Panc1 (cell line): ENCODE measurements around the gene CHST13. TPM values are rescaled to one million over a fixed set of nuclear protein-coding genes. Genes with fewer than 3 reads are reported as not detected.

Experiments
- ATAC-seq: fragments of 200-7000 bp; cut with Tn5 transposase; 2 replicates; pipeline ENCODE4 v1.9.1; 2020; ENCODE audit warnings: mild to moderate bottlenecking, moderate library complexity
- BruUV-seq: library from RNA; stranded (reverse); fragments of 400-500 nt; replicated peaks from 2 replicates; lab custom pipeline; 2021; lab: Mats Ljungman, UMichigan
- CTCF ChIA-PET: fragments of 300-600 bp; sonication (Branson Sonifier 250); formaldehyde crosslinking; loops from one replicate; lab custom pipeline; 2022; ENCODE audit warnings: antibody characterized with exemption; lab: Charles Lee
- POLR2A ChIA-PET: fragments of 300-600 bp; sonication (Branson Sonifier 250); formaldehyde crosslinking; loops from one replicate; lab custom pipeline; 2022; ENCODE audit warnings: antibody characterized with exemption; lab: Charles Lee
- DNase-seq: peaks from one replicate; pipeline ENCODE4 v3.0.0-alpha.2; 2010; ENCODE audit warnings: low read depth, low spot score
- H3K27ac ChIP-seq: 2 replicates; pipeline ENCODE4 v1.5.1; 2011; ENCODE audit warnings: mild to moderate bottlenecking, low read length, inconsistent platforms
- H3K27me3 ChIP-seq: fragments of 200-500 bp; sonication (Bioruptor generic); 2 replicates; pipeline ENCODE4 v1.6.0; 2014; ENCODE audit warnings: low read length, inconsistent platforms; ENCODE audit not compliant: control insufficient read depth, insufficient read depth
- H3K36me3 ChIP-seq: fragments of 200-500 bp; sonication (Bioruptor generic); 2 replicates; pipeline ENCODE4 v1.5.1; 2014; ENCODE audit warnings: inconsistent platforms, mild to moderate bottlenecking, low read length, moderate library complexity; ENCODE audit not compliant: control insufficient read depth, insufficient read depth
- H3K4me1 ChIP-seq: 2 replicates; pipeline ENCODE4 v1.5.1; 2011; ENCODE audit warnings: inconsistent platforms, mild to moderate bottlenecking, low read length, moderate library complexity; ENCODE audit not compliant: control insufficient read depth, insufficient read depth
- H3K4me3 ChIP-seq, 2 experiments: 2 replicates each; pipeline ENCODE4 v1.5.1; 2011 to 2012; ENCODE audit warnings: low read depth in 2 of 2, low read length in 2 of 2, mild to moderate bottlenecking in 2 of 2, inconsistent platforms in 1 of 2, moderate library complexity in 1 of 2
- H3K9me3 ChIP-seq: fragments of 200-500 bp; sonication (Bioruptor generic); 2 replicates; pipeline ENCODE4 v1.5.1; 2014; ENCODE audit warnings: low read depth, mild to moderate bottlenecking, inconsistent platforms, low read length, moderate library complexity; ENCODE audit not compliant: control insufficient read depth, insufficient read depth
- POLR2AphosphoS5 ChIP-seq: IDR thresholded peaks from 2 replicates; pipeline ENCODE4 v1.6.1; 2012; ENCODE audit warnings: mild to moderate bottlenecking, low read depth, low read length, moderate library complexity
- SIN3A ChIP-seq: IDR thresholded peaks from 2 replicates; pipeline ENCODE4 v1.6.1; 2012; ENCODE audit warnings: low read depth, mild to moderate bottlenecking, low read length, moderate library complexity, borderline replicate concordance; ENCODE audit not compliant: insufficient read depth
- TCF7L2 ChIP-seq: IDR thresholded peaks from 2 replicates; pipeline ENCODE4 v1.6.1; 2011; ENCODE audit warnings: mild to moderate bottlenecking, low read depth, low read length, inconsistent platforms
- in situ Hi-C: cut with HindIII; loops from 2 replicates; pipeline ENCODE4 v1.10.0; 2016; ENCODE audit warnings: low sequenced_read_pairs, low pct_unique_long_range_greater_than_20kb
- intact Hi-C: fragments of 100-400 bp; cut with micrococcal nuclease; formaldehyde crosslinking; loops from one replicate; pipeline ENCODE4 v1.10.0; 2022; ENCODE audit not compliant: unreplicated experiment
- total RNA-seq: library from RNA; stranded (reverse); gene quantifications from one replicate; pipeline ENCODE4 v1.2.1, GENCODE V29; 2021; ENCODE audit not compliant: unreplicated experiment
- TF ChIP-seq, protein P1 (sequence below): fragments of 450-650 bp; IDR thresholded peaks from 2 replicates; pipeline ENCODE4 v1.5.1; 2017; ENCODE audit warnings: mild to moderate bottlenecking
- TF ChIP-seq, protein P2 (sequence below), 2 experiments: IDR thresholded peaks; 2 replicates each; pipeline ENCODE4 v1.6.1; 2011 to 2012; ENCODE audit warnings: low read depth in 2 of 2, control low read depth in 1 of 2, low read length in 1 of 2, mild to moderate bottlenecking in 1 of 2, moderate library complexity in 1 of 2; ENCODE audit not compliant: insufficient read depth in 1 of 2

CHST13 gene
- total RNA-seq, 1 experiment from 2014 or later: 0.64 TPM

- Histone ChIP-seq H3K36me3 (no peaks in the 10 kb centered on the region), H3K27ac (no peak overlapping the region), H3K4me3 (no peak overlapping the region), H3K27me3 (no peaks in the 10 kb centered on the region), H3K9me3 (no peaks in the 10 kb centered on the region), H3K4me1 (0 out of 2 replicates have a peak, but pooled peaks cover 3% of the 10 kb centered on the region)
- ChIA-PET POLR2A (no interaction called here), CTCF (no interaction called here)
- in situ Hi-C loops: no loop called here
- DNase-seq (no peak), ATAC-seq (no peak)
- TF ChIP-seq TCF7L2 (no peak), POLR2AphosphoS5 (no peak), SIN3A (no peak)
- TF ChIP-seq, protein P1, sequence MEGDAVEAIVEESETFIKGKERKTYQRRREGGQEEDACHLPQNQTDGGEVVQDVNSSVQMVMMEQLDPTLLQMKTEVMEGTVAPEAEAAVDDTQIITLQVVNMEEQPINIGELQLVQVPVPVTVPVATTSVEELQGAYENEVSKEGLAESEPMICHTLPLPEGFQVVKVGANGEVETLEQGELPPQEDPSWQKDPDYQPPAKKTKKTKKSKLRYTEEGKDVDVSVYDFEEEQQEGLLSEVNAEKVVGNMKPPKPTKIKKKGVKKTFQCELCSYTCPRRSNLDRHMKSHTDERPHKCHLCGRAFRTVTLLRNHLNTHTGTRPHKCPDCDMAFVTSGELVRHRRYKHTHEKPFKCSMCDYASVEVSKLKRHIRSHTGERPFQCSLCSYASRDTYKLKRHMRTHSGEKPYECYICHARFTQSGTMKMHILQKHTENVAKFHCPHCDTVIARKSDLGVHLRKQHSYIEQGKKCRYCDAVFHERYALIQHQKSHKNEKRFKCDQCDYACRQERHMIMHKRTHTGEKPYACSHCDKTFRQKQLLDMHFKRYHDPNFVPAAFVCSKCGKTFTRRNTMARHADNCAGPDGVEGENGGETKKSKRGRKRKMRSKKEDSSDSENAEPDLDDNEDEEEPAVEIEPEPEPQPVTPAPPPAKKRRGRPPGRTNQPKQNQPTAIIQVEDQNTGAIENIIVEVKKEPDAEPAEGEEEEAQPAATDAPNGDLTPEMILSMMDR: no peak
- intact Hi-C loops: no loop called here
- no TSS peak for BruUV-seq
Measured at GRCh38 chr3:126488185-126488584, 35.8 kb upstream of the CHST13 start.

DNA sequence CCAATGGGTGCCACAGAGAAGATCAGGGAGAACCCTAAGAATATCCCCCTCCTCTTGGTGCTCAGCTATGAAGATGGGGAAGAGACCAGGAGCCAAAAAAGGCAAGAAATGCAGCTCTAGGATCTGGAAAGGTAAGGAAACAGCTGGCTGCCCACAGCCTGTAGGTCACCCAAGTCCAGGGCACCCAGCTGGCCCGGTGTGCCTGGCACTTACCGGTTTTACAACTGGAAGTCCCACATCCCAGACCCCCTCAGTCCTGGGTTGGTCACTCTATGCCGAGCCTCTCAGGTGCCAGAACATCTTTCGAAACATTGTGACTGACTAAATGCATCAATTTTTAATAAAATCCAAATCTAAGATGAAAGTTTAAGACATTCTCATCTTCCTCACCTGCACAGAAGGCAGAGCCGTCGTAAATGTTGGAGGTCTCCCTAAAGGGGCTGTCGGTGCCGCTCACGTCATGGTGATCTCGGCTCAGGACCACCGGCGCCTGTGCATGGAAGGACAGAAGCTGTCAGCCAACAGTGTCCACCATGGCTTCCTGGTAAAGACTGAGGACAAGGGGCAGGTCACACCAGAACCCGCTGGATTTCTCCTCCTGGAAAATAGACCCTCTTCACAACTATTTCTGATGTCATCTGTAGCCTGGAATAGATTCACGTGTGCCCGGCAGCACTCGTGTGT, 34.9 kb upstream of the CHST13 start:
- DNase-seq (no peak), ATAC-seq (no peak)
- ChIA-PET POLR2A (no interaction called here), CTCF (no interaction called here)
- 0 out of 2 replicates have a peak, but pooled peaks cover 3% of the 10 kb centered on the region for H3K4me1 ChIP-seq
- no peak overlapping the region for H3K4me3 ChIP-seq
- H3K9me3 ChIP-seq: no peaks in the 10 kb centered on the region
- no TSS peak for BruUV-seq
- H3K36me3 ChIP-seq: no peaks in the 10 kb centered on the region
- H3K27me3 ChIP-seq: no peaks in the 10 kb centered on the region
- in situ Hi-C loops: no loop called here
- TF ChIP-seq POLR2AphosphoS5 (no peak), TCF7L2 (no peak), SIN3A (no peak)
- TF ChIP-seq, protein P1: no peak
- TF ChIP-seq, protein P2, sequence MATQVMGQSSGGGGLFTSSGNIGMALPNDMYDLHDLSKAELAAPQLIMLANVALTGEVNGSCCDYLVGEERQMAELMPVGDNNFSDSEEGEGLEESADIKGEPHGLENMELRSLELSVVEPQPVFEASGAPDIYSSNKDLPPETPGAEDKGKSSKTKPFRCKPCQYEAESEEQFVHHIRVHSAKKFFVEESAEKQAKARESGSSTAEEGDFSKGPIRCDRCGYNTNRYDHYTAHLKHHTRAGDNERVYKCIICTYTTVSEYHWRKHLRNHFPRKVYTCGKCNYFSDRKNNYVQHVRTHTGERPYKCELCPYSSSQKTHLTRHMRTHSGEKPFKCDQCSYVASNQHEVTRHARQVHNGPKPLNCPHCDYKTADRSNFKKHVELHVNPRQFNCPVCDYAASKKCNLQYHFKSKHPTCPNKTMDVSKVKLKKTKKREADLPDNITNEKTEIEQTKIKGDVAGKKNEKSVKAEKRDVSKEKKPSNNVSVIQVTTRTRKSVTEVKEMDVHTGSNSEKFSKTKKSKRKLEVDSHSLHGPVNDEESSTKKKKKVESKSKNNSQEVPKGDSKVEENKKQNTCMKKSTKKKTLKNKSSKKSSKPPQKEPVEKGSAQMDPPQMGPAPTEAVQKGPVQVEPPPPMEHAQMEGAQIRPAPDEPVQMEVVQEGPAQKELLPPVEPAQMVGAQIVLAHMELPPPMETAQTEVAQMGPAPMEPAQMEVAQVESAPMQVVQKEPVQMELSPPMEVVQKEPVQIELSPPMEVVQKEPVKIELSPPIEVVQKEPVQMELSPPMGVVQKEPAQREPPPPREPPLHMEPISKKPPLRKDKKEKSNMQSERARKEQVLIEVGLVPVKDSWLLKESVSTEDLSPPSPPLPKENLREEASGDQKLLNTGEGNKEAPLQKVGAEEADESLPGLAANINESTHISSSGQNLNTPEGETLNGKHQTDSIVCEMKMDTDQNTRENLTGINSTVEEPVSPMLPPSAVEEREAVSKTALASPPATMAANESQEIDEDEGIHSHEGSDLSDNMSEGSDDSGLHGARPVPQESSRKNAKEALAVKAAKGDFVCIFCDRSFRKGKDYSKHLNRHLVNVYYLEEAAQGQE (IDR thresholded peaks at IDR 0.05; ENCODE audit: insufficient read depth in 1 of 2, low read depth in 2 of 2, low read length in 1 of 2): no peak
- H3K27ac ChIP-seq: no peak overlapping the region
- intact Hi-C loops: no loop called here
